ENCODE results near the gene SLC4A11.

The SLC4A11 gene

DNA sequence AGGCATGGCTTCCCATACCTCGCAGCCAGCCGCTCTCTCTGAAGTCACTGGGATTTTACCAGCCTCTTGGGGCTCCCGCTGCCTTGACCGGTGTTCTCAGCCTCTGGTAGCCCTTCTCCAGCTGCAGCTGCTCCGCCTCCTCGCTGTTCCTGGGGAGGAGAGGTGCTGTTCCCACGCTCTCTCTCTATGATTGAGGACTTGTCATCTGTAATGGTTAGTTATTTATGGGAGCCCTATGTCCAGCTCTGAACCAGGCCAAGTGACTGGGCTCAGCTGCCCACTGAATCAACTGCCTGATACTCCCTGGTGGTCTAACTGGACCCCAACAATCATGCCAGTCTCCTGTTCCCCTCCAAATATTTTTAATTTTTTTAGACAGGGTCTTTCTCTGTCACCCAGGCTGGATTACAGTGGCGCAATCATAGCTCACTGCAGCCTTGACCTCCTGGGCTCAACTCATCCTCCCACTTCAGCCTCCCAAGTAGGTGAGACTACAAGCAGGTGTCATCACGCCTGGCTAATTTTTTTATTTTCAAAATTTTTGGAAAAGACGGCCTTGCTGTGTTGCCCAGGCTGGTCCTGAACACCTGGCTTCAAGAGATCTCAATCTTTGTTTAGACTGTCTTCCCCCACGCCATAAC, 4.8 kb upstream of the SLC4A11 start:
- no peak for DNase-seq (ENCODE audit: low read depth)
- TF ChIP-seq, protein P1, sequence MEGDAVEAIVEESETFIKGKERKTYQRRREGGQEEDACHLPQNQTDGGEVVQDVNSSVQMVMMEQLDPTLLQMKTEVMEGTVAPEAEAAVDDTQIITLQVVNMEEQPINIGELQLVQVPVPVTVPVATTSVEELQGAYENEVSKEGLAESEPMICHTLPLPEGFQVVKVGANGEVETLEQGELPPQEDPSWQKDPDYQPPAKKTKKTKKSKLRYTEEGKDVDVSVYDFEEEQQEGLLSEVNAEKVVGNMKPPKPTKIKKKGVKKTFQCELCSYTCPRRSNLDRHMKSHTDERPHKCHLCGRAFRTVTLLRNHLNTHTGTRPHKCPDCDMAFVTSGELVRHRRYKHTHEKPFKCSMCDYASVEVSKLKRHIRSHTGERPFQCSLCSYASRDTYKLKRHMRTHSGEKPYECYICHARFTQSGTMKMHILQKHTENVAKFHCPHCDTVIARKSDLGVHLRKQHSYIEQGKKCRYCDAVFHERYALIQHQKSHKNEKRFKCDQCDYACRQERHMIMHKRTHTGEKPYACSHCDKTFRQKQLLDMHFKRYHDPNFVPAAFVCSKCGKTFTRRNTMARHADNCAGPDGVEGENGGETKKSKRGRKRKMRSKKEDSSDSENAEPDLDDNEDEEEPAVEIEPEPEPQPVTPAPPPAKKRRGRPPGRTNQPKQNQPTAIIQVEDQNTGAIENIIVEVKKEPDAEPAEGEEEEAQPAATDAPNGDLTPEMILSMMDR (IDR thresholded peaks at IDR 0.05; ENCODE audit: low read depth, low read length, missing control alignments), result no peak
- in situ Hi-C loops (cut with HindIII; ENCODE audit: low sequenced_read_pairs), result no loop called here
- H3K4me3 ChIP-seq (ENCODE audit: low read depth, low read length), result no peak overlapping the region

- in situ Hi-C loops (cut with HindIII; ENCODE audit: low sequenced_read_pairs), result no loop called here
- H3K4me3 ChIP-seq (ENCODE audit: low read depth, low read length), result no peak overlapping the region
- TF ChIP-seq, protein P1 (IDR thresholded peaks at IDR 0.05; ENCODE audit: low read depth, low read length, missing control alignments), result no peak
- DNase-seq (ENCODE audit: low read depth), result no peak
Observed at GRCh38 chr20:3242172-3242692, 3.2 kb upstream of the SLC4A11 start.

DNA sequence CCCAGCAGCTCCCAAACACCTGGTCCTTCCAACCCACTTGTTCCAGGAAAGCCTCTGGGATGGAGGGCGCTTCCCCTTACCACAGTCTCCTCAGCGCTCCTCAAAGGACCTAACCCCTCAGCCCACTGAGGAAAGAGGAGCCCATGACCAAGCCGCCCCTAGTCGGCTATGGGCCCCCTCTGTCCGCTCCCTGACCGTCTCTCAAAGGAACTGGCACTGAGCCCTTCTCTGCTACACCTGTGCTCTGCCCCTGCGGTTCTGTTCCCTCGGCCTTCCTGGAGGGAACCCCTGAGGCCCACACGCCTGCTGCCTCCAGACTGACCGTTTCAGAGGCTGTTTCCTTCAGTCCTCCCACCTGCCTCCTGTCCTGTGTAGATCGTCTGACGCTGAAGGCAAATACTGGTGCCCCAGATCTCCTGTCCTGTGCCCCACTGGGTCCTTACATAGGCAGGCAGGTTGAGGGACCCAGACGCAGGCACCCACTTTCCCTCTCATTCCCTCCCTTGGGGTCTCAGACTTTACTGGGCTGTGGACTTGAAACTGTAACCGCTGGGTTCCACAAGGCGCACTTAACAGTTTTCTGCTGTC, 1.9 kb upstream of the SLC4A11 start:
- H3K4me3 ChIP-seq (ENCODE audit: low read depth, low read length), result no peak overlapping the region

DNA sequence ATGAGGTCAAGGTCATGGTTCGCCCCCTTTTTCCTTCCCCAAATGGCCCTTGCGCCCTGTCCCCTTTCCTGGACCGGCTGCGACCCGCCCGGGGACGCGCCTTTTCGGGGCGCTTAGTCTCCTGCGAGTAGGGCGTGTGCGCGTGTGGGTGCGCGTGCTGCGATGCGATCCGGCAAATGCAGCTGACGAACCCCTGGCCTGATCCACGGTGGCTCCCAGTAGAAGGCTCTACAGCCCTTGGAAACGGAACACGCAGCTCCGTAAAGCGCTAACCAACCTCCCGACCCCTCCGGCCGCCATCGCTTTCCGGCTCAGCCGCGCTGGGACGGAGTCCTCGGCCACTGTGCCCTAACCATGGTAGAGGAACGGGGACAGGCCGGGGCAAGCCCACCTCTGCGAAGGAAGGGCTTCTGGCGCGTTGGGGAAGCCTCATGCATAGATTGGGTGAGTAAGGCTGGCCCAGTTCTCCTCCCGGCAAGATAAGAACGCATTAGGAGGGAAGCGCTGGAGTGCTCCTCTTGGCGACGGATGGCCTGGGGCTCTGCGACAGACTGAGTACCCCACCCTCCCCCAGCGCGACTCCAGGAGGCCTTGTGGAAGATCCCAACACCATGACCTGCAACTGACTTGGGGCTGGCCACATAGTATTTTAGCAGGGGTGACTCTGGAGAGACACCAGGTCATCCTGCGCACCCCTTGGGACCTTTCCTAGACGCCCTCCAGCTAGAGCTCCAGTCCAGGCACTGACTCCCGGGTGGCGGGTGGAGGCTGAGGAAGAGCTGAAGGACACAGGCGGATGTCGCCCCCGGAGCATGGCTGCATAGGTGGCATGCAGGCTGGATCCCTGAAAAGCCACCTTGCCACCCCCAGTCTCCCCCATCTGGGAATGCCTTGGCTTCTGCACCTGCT, 1.1 kb upstream of the SLC4A11 start:
- in situ Hi-C loops (cut with HindIII; ENCODE audit: low sequenced_read_pairs), result no loop called here
- peak overlapping the region; percentile 46 for H3K4me3 ChIP-seq (ENCODE audit: low read depth, low read length)
- TF ChIP-seq, protein P1 (IDR thresholded peaks at IDR 0.05; ENCODE audit: low read depth, low read length, missing control alignments), result no peak
- DNase-seq (ENCODE audit: low read depth), result no peak

More for the DNA sequence above, 1.9 kb upstream of the SLC4A11 start:
- in situ Hi-C loops (cut with HindIII; ENCODE audit: low sequenced_read_pairs), result no loop called here
- TF ChIP-seq, protein P1 (IDR thresholded peaks at IDR 0.05; ENCODE audit: low read depth, low read length, missing control alignments), result no peak
- DNase-seq (ENCODE audit: low read depth), result no peak

DNA sequence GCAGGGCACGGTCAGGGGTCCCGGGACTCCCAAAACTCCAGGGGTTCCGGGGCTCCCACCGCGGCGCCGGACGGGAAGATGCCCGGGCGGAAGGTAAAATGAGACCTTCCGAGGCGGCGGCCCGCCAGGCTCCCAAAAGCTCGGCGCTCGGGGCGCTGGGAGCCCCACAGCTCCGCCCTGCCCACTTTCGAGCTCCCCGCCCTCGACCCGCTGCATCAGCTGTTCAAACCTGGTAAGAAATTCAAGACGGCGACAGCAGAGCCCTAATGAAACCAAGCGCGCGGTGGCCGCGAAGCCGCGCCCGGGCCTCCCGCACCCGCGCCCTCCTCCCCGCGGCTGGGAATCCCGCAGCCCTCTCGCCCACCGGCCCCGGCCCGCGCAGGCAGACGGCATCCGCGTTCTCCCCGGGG, 369 bp downstream of the SLC4A11 start:
- DNase-seq (ENCODE audit: low read depth), result no peak
- in situ Hi-C loops (cut with HindIII; ENCODE audit: low sequenced_read_pairs), result no loop called here
- peak overlapping the region; percentile 46 for H3K4me3 ChIP-seq (ENCODE audit: low read depth, low read length)
- TF ChIP-seq, protein P1 (IDR thresholded peaks at IDR 0.05; ENCODE audit: low read depth, low read length, missing control alignments), result no peak

GRCh38 chr20:3237958-3238615, 903 bp downstream of the SLC4A11 start:
- peak overlapping the region; percentile 46 for H3K4me3 ChIP-seq (ENCODE audit: low read depth, low read length)
- TF ChIP-seq, protein P1 (IDR thresholded peaks at IDR 0.05; ENCODE audit: low read depth, low read length, missing control alignments), result no peak
- DNase-seq (ENCODE audit: low read depth), result no peak
- in situ Hi-C loops (cut with HindIII; ENCODE audit: low sequenced_read_pairs), result no loop called here
